Endothelial cell (in vitro differentiated cells): Measurements from ENCODE around the gene HEATR3. TPM values are rescaled to one million over a fixed set of nuclear protein-coding genes. Genes with fewer than 3 reads are reported as not detected.
"Not testable (repeated sequence)": the region's sequence is repeated elsewhere in the genome, so short reads cannot be mapped to it uniquely, and the experiment has no call there.

ENCODE experiments used
- DNase-seq: peaks from one replicate; pipeline ENCODE4 v3.0.0; 2021; ENCODE audit warnings: low spot score
- H3K27ac Mint-ChIP-seq: one replicate; pipeline ENCODE4 v1.8.0; 2021; ENCODE audit warnings: mixed read lengths, inconsistent platforms; ENCODE audit not compliant: unreplicated experiment
- H3K27me3 Mint-ChIP-seq: one replicate; pipeline ENCODE4 v1.8.0; 2021; ENCODE audit warnings: mild to moderate bottlenecking, moderate library complexity, mixed read lengths, inconsistent platforms; ENCODE audit not compliant: unreplicated experiment
- H3K36me3 Mint-ChIP-seq: one replicate; pipeline ENCODE4 v1.8.0; 2021; ENCODE audit warnings: mild to moderate bottlenecking, low read depth, mixed read lengths, inconsistent platforms; ENCODE audit not compliant: unreplicated experiment
- H3K4me1 Mint-ChIP-seq: one replicate; pipeline ENCODE4 v1.8.0; 2021; ENCODE audit warnings: mild to moderate bottlenecking, mixed read lengths, inconsistent platforms; ENCODE audit not compliant: unreplicated experiment
- H3K4me3 Mint-ChIP-seq: one replicate; pipeline ENCODE4 v1.8.0; 2021; ENCODE audit warnings: mild to moderate bottlenecking, mixed read lengths, inconsistent platforms; ENCODE audit not compliant: unreplicated experiment
- H3K9me3 Mint-ChIP-seq: one replicate; pipeline ENCODE4 v1.8.0; 2021; ENCODE audit warnings: mixed read lengths, inconsistent platforms; ENCODE audit not compliant: unreplicated experiment
- CTCF ChIP-seq: fragments of 200-600 bp; sonication (generic); IDR thresholded peaks from one replicate; pipeline ENCODE4 v1.5.0; 2021; ENCODE audit warnings: antibody characterized with exemption; ENCODE audit not compliant: unreplicated experiment
- total RNA-seq: library from RNA; stranded (reverse); fragmentation: NEBNext Ultra II Directional; extraction: Animal tissue kit (Norgen Biotek cat#: 25700); gene quantifications from one replicate; pipeline ENCODE4 v1.2.1, GENCODE V29; 2021; ENCODE audit not compliant: unreplicated experiment

HEATR3 gene
- total RNA-seq, 1 donor from 2014 or later = 10.3 TPM

- DNase-seq = no peak
- no peak for TF ChIP-seq CTCF
- Mint-ChIP-seq H3K4me3 (no peak overlapping the region), H3K9me3 (no peaks in the 10 kb centered on the region), H3K36me3 (no peaks in the 10 kb centered on the region), H3K27me3 (peaks cover 3% of the 10 kb centered on the region), H3K4me1 (no peaks in the 10 kb centered on the region), H3K27ac (no peak overlapping the region)
Observed at GRCh38 chr16:50124769-50125168, 59.0 kb downstream of the HEATR3 start.

- DNase-seq = no peak
- H3K4me3 Mint-ChIP-seq = no peak overlapping the region
- H3K36me3 Mint-ChIP-seq = no peaks in the 10 kb centered on the region
- H3K4me1 Mint-ChIP-seq = no peaks in the 10 kb centered on the region
- TF ChIP-seq CTCF = no peak
- H3K27me3 Mint-ChIP-seq = peaks cover 3% of the 10 kb centered on the region
- H3K9me3 Mint-ChIP-seq = no peaks in the 10 kb centered on the region
- no peak overlapping the region for H3K27ac Mint-ChIP-seq
Observed at GRCh38 chr16:50126183-50126582, 60.4 kb downstream of the HEATR3 start.

DNA sequence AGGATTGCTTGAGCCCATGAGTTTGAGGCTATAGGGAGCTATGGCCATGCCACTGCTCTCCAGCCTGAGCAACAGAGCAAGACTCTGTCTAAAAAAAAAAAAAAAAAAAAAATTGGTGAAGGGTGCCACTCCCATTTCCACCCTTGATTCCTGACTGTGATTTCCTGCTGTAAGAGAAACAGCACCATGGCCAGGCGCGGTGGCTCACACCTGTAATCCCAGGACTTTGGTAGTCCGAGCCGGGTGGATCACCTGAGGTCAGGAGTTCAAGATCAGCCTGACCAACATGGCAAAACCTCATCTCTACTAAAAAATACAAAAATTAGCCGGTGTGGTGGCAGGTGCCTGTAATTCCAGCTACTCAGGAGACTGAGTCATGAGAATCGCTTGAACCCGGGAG, 66.8 kb downstream of the HEATR3 start:
- not testable (repeated sequence) for H3K9me3 Mint-ChIP-seq, H3K27ac Mint-ChIP-seq, H3K36me3 Mint-ChIP-seq, DNase-seq, H3K4me1 Mint-ChIP-seq, H3K4me3 Mint-ChIP-seq, H3K27me3 Mint-ChIP-seq

- no peaks in the 10 kb centered on the region for H3K9me3 Mint-ChIP-seq
- no peaks in the 10 kb centered on the region for H3K27me3 Mint-ChIP-seq
- H3K4me1 Mint-ChIP-seq = no peaks in the 10 kb centered on the region
- H3K36me3 Mint-ChIP-seq = no peaks in the 10 kb centered on the region
- H3K4me3 Mint-ChIP-seq = no peak overlapping the region
- no peak for TF ChIP-seq CTCF
- no peak overlapping the region for H3K27ac Mint-ChIP-seq
- DNase-seq = no peak
Observed at GRCh38 chr16:50133214-50133613, 67.4 kb downstream of the HEATR3 start.

DNA sequence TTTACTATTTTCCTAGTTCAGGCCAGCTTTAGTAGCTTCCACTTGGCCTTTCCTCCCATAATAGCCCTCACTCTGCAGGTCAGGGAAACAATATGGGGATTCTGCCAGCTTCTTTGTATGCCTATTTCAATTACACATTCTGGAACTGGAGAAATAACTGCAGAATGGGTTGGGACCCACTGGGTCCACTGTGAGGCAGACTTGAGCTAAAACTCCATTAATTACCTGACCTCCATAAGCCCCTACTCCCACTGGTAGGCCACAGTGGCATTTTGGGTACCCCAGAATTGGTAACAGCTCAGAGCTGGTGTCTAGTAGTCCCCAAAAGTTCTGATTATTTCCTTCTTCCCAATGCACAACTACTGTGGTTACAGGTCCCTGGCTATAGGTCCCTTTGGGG, 70.6 kb downstream of the HEATR3 start:
- H3K4me3 Mint-ChIP-seq = no peak overlapping the region
- H3K9me3 Mint-ChIP-seq = no peaks in the 10 kb centered on the region
- no peaks in the 10 kb centered on the region for H3K36me3 Mint-ChIP-seq
- H3K27ac Mint-ChIP-seq = no peak overlapping the region
- no peak for DNase-seq
- H3K4me1 Mint-ChIP-seq = no peaks in the 10 kb centered on the region
- H3K27me3 Mint-ChIP-seq = no peaks in the 10 kb centered on the region
- no peak for TF ChIP-seq CTCF

DNA sequence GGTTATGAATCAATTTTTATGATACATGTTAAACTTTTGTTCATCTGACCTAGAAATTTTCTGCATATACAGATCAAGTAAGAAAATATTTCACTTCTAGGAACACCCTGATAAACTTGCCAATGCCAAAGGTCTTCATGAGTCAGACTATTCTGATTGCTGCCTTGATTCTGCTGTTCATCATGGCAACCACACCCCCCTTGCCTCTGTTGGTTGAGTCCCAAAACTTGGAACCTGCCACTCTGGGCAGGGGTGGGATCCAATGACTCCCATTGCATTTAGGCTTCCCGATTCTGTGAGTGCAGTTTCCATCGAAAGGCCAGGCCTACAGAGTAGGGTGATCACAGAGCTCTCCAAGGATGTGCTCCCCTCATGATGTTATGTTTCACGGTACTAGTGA, 71.5 kb downstream of the HEATR3 start:
- no peak for DNase-seq
- H3K4me3 Mint-ChIP-seq = no peak overlapping the region
- no peak overlapping the region for H3K27ac Mint-ChIP-seq
- H3K9me3 Mint-ChIP-seq = no peaks in the 10 kb centered on the region
- no peaks in the 10 kb centered on the region for H3K27me3 Mint-ChIP-seq
- no peaks in the 10 kb centered on the region for H3K36me3 Mint-ChIP-seq
- H3K4me1 Mint-ChIP-seq = no peaks in the 10 kb centered on the region
- no peak for TF ChIP-seq CTCF
